GM12878 (cell line): Measurements from ENCODE around the gene EXOC5. TPM values are rescaled to one million over a fixed set of nuclear protein-coding genes. Genes with fewer than 3 reads are reported as not detected.

ENCODE experiments used
- ASH2L ChIP-seq: fragments of 300-600, 200-600 bp; sonication (generic); IDR thresholded peaks from 2 replicates; pipeline ENCODE4 v1.6.1; 2017; ENCODE audit warnings: low read depth, mild to moderate bottlenecking, borderline replicate concordance
- CBX5 ChIP-seq: sonication (generic); IDR thresholded peaks from 2 replicates; pipeline ENCODE4 v1.6.1; 2016; ENCODE audit warnings: low read depth, moderate library complexity, mild to moderate bottlenecking, inconsistent platforms
- CHD2 ChIP-seq: IDR thresholded peaks from 2 replicates; pipeline ENCODE4 v1.6.1; 2011; ENCODE audit warnings: low read depth, low read length, improper control_type of control experiment, borderline replicate concordance
- CREM ChIP-seq: IDR thresholded peaks from 2 replicates; pipeline ENCODE4 v1.6.1; 2014; ENCODE audit warnings: antibody characterized with exemption, low read depth
- EGR1 ChIP-seq, 2 experiments: IDR thresholded peaks; 1 replicate in 1 of 2; 2 replicates in 1 of 2; pipeline ENCODE4 v1.6.1; 2011 to 2012; ENCODE audit warnings: low read depth in 2 of 2, low read length in 2 of 2, borderline replicate concordance in 1 of 2, mild to moderate bottlenecking in 1 of 2, moderate library complexity in 1 of 2
- GABPA ChIP-seq: IDR thresholded peaks from 2 replicates; pipeline ENCODE4 v1.6.1; 2014; ENCODE audit warnings: antibody characterized with exemption, low read depth, mild to moderate bottlenecking, inconsistent platforms
- KLF5 ChIP-seq: fragments of 450-650 bp; IDR thresholded peaks from 2 replicates; pipeline ENCODE4 v1.6.1; 2014; ENCODE audit warnings: mild to moderate bottlenecking; ENCODE audit not compliant: partially characterized antibody
- NFIC ChIP-seq: IDR thresholded peaks from 2 replicates; pipeline ENCODE4 v1.6.1; 2012; ENCODE audit warnings: low read depth, mild to moderate bottlenecking, inconsistent platforms, low read length, moderate library complexity
- NR2C1 ChIP-seq: fragments of 450-650 bp; IDR thresholded peaks from 2 replicates; pipeline ENCODE4 v1.6.1; 2017; ENCODE audit warnings: antibody characterized with exemption, mild to moderate bottlenecking, moderate library complexity
- RUNX3 ChIP-seq: IDR thresholded peaks from 2 replicates; pipeline ENCODE4 v1.6.1; 2012; ENCODE audit warnings: low read length, inconsistent platforms
- SIX5 ChIP-seq: IDR thresholded peaks from 2 replicates; pipeline ENCODE4 v1.6.1; 2011; ENCODE audit warnings: mild to moderate bottlenecking, low read depth, low read length, moderate library complexity; ENCODE audit not compliant: severe bottlenecking
- SREBF2 ChIP-seq: IDR thresholded peaks from 2 replicates; pipeline ENCODE4 v1.6.1; 2012; ENCODE audit warnings: mild to moderate bottlenecking, low read length
- polyA plus RNA-seq, 11 experiments: library from polyadenylated mRNA; depleted of rRNA in 4 of 11; unstranded in 6 of 11; stranded (reverse) in 5 of 11; fragments of >200 nt; fragmentation: Nextera tagmentation in 4 of 11; fragmentation: Illumina TruSeq in 1 of 11; extraction: Ambion mirVana in 4 of 11; extraction: Trizol in 1 of 11; gene quantifications; 1 replicate in 1 of 11; 2 replicates in 10 of 11; pipeline versions ENCODE4 v1.2.1 to v1.2.3, GENCODE V29; 2011 to 2016; ENCODE audit warnings: inconsistent platforms in 2 of 11, missing spikeins in 2 of 11, low read depth in 1 of 11
- total RNA-seq, 4 experiments: library from RNA; depleted of rRNA in 3 of 4; stranded (reverse); fragments of >200 nt in 3 of 4; fragmentation: Illumina TruSeq in 1 of 4; extraction: Trizol in 1 of 4; gene quantifications; 2 replicates each; pipeline versions ENCODE4 v1.2.1 to v1.2.3, GENCODE V29; 2013 to 2021
- TF ChIP-seq, protein P1 (sequence below): IDR thresholded peaks from 2 replicates; pipeline ENCODE4 v1.6.1; 2011; ENCODE audit warnings: mild to moderate bottlenecking, low read depth, low read length, moderate library complexity; ENCODE audit not compliant: insufficient replicate concordance
- TF ChIP-seq, protein P2 (sequence below): fragments of 450-650 bp; IDR thresholded peaks from 2 replicates; pipeline ENCODE4 v1.6.1; 2017; ENCODE audit warnings: mild to moderate bottlenecking
- TF ChIP-seq, protein P3 (sequence below): fragments of 450-650 bp; conservative IDR thresholded peaks from 2 replicates; pipeline ENCODE4 v1.6.1; 2017; ENCODE audit warnings: mild to moderate bottlenecking, moderate library complexity
- TF ChIP-seq, protein P4 (sequence below): fragments of 450-650 bp; IDR thresholded peaks from 2 replicates; pipeline ENCODE4 v1.6.1; 2016; ENCODE audit warnings: mild to moderate bottlenecking, moderate library complexity, borderline replicate concordance
- TF ChIP-seq, protein P5 (sequence below): fragments of 450-650 bp; IDR thresholded peaks from 2 replicates; pipeline ENCODE4 v1.6.1; 2016; ENCODE audit warnings: mild to moderate bottlenecking

The EXOC5 gene
- total and polyA plus RNA-seq, 10 of the 15 experiments (the other 5 are each of a cell fraction or from before 2014, with no cell fraction given) = 10.3 to 101 (median 43.6) TPM

DNA sequence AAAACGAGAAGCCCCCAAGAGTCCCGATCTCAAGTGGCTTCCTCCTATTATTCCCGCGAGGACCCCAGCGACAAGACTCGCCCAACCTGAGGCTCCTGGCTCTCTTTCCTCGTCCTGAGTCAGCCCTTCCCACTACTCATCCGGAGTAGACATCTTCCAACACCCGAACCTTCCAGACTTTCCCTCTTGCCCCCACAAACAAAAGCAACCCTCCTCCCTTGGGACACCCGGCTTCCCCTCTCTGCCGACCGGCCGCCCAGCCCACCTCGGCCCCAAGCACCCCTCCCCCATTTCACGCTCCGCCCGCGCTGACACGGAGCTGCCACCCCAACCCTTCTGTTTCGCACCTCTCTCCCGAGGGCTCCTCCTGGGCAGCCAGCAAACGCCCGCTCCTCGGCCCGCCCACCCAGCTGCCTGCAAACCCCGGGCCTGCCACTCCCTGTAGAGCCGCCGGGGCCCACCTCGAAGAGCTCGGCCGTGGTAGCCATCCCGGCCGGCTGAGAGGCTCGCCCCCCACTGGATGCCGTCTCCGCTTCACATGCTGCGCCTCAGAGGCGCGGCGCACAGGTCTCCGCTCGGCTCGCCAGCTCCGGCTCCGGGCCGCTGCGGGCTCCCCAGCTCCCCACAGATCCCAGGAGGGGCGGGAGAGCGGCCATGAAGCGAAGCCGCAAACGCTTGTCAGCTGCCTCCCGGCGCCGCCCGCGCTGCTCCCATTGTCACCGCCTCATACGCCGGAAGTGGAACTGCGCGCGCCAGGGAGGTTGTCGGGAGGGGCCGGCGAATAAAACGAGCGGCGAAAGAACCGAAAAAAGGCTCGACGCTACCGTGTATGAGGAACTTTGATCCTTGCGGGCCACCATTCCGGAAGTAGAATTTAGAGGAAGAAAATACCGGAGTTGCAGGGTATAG is at the start of gene EXOC5, which contains the start of gene AP5M1 (continued):
- TF ChIP-seq, protein P1, sequence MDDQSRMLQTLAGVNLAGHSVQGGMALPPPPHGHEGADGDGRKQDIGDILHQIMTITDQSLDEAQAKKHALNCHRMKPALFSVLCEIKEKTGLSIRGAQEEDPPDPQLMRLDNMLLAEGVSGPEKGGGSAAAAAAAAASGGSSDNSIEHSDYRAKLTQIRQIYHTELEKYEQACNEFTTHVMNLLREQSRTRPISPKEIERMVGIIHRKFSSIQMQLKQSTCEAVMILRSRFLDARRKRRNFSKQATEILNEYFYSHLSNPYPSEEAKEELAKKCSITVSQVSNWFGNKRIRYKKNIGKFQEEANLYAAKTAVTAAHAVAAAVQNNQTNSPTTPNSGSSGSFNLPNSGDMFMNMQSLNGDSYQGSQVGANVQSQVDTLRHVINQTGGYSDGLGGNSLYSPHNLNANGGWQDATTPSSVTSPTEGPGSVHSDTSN = peak; percentile 1
- TF ChIP-seq NFIC (no peak), CREM (peak; percentile 78; the same call in 1 of the 2 replicates), KLF5 (peak; percentile 43), ASH2L (peak; percentile 88; the same call in 1 of the 2 replicates), CHD2 (peak; percentile 59; the same call in 1 of the 2 replicates), RUNX3 (peak; percentile 53), SREBF2 (no peak), CBX5 (no peak; the same call in 1 of the 2 replicates), NR2C1 (peak; percentile 82), EGR1 (IDR thresholded peaks at IDR 0.05; ENCODE audit: borderline replicate concordance in 1 of 2, low read depth in 2 of 2, low read length in 2 of 2) (peak in 1 of 2 experiments; percentile 40; a peak in 1 of 3 replicates), SIX5 (peak; percentile 14), GABPA (peak; percentile 88)
- TF ChIP-seq, protein P2, sequence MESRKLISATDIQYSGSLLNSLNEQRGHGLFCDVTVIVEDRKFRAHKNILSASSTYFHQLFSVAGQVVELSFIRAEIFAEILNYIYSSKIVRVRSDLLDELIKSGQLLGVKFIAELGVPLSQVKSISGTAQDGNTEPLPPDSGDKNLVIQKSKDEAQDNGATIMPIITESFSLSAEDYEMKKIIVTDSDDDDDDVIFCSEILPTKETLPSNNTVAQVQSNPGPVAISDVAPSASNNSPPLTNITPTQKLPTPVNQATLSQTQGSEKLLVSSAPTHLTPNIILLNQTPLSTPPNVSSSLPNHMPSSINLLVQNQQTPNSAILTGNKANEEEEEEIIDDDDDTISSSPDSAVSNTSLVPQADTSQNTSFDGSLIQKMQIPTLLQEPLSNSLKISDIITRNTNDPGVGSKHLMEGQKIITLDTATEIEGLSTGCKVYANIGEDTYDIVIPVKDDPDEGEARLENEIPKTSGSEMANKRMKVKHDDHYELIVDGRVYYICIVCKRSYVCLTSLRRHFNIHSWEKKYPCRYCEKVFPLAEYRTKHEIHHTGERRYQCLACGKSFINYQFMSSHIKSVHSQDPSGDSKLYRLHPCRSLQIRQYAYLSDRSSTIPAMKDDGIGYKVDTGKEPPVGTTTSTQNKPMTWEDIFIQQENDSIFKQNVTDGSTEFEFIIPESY = no peak
- TF ChIP-seq, protein P3, sequence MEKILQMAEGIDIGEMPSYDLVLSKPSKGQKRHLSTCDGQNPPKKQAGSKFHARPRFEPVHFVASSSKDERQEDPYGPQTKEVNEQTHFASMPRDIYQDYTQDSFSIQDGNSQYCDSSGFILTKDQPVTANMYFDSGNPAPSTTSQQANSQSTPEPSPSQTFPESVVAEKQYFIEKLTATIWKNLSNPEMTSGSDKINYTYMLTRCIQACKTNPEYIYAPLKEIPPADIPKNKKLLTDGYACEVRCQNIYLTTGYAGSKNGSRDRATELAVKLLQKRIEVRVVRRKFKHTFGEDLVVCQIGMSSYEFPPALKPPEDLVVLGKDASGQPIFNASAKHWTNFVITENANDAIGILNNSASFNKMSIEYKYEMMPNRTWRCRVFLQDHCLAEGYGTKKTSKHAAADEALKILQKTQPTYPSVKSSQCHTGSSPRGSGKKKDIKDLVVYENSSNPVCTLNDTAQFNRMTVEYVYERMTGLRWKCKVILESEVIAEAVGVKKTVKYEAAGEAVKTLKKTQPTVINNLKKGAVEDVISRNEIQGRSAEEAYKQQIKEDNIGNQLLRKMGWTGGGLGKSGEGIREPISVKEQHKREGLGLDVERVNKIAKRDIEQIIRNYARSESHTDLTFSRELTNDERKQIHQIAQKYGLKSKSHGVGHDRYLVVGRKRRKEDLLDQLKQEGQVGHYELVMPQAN = peak; percentile 72
- TF ChIP-seq, protein P4, sequence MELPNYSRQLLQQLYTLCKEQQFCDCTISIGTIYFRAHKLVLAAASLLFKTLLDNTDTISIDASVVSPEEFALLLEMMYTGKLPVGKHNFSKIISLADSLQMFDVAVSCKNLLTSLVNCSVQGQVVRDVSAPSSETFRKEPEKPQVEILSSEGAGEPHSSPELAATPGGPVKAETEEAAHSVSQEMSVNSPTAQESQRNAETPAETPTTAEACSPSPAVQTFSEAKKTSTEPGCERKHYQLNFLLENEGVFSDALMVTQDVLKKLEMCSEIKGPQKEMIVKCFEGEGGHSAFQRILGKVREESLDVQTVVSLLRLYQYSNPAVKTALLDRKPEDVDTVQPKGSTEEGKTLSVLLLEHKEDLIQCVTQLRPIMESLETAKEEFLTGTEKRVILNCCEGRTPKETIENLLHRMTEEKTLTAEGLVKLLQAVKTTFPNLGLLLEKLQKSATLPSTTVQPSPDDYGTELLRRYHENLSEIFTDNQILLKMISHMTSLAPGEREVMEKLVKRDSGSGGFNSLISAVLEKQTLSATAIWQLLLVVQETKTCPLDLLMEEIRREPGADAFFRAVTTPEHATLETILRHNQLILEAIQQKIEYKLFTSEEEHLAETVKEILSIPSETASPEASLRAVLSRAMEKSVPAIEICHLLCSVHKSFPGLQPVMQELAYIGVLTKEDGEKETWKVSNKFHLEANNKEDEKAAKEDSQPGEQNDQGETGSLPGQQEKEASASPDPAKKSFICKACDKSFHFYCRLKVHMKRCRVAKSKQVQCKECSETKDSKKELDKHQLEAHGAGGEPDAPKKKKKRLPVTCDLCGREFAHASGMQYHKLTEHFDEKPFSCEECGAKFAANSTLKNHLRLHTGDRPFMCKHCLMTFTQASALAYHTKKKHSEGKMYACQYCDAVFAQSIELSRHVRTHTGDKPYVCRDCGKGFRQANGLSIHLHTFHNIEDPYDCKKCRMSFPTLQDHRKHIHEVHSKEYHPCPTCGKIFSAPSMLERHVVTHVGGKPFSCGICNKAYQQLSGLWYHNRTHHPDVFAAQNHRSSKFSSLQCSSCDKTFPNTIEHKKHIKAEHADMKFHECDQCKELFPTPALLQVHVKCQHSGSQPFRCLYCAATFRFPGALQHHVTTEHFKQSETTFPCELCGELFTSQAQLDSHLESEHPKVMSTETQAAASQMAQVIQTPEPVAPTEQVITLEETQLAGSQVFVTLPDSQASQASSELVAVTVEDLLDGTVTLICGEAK = peak; percentile 86; the same call in 1 of the 2 replicates
- TF ChIP-seq, protein P5, sequence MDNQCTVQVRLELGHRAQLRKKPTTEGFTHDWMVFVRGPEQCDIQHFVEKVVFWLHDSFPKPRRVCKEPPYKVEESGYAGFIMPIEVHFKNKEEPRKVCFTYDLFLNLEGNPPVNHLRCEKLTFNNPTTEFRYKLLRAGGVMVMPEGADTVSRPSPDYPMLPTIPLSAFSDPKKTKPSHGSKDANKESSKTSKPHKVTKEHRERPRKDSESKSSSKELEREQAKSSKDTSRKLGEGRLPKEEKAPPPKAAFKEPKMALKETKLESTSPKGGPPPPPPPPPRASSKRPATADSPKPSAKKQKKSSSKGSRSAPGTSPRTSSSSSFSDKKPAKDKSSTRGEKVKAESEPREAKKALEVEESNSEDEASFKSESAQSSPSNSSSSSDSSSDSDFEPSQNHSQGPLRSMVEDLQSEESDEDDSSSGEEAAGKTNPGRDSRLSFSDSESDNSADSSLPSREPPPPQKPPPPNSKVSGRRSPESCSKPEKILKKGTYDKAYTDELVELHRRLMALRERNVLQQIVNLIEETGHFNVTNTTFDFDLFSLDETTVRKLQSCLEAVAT = 0 out of 2 replicates have a peak, but pooled peaks have one; percentile 12
